HepG2 (cell line): ENCODE data around the gene SAMD10. TPM values are rescaled to one million over a fixed set of nuclear protein-coding genes. Genes with fewer than 3 reads are reported as not detected.

Source experiments
- AGO2 ChIP-seq: fragments of 200-400 bp; formaldehyde crosslinking; optimal IDR thresholded peaks from 2 replicates; pipeline ENCODE3; 2017; ENCODE audit warnings: mild to moderate bottlenecking, low read depth, low read length, moderate library complexity
- CCDC6 ChIP-seq: sonication (generic); formaldehyde crosslinking; IDR thresholded peaks from 2 replicates; pipeline ENCODE4 v1.8.1; 2022; ENCODE audit warnings: mild to moderate bottlenecking, missing genetic modification reagents, moderate library complexity
- CHD2 ChIP-seq: IDR thresholded peaks from 2 replicates; pipeline ENCODE4 v1.6.1; 2011; ENCODE audit warnings: low read depth, low read length, improper control_type of control experiment
- GLMP ChIP-seq: sonication (generic); formaldehyde crosslinking; IDR thresholded peaks from 2 replicates; pipeline ENCODE4 v1.9.0; 2021; ENCODE audit warnings: missing genetic modification reagents, mild to moderate bottlenecking, borderline replicate concordance
- HOXA9 ChIP-seq: sonication (generic); formaldehyde crosslinking; IDR thresholded peaks from 2 replicates; pipeline ENCODE4 v1.8.1; 2022; ENCODE audit warnings: missing genetic modification reagents, mild to moderate bottlenecking, moderate library complexity, borderline replicate concordance
- IRF9 ChIP-seq: sonication (generic); formaldehyde crosslinking; IDR thresholded peaks from 2 replicates; pipeline ENCODE4 v1.8.0; 2022; ENCODE audit warnings: missing genetic modification reagents, mild to moderate bottlenecking, borderline replicate concordance
- LCORL ChIP-seq, 2 experiments: fragments of 450-650 bp in 1 of 2; sonication (generic) in 1 of 2; formaldehyde crosslinking in 1 of 2; IDR thresholded peaks; 2 replicates each; pipeline versions ENCODE4 v1.5.0 to v1.6.1; 2017 to 2020; ENCODE audit warnings: antibody characterized with exemption in 1 of 2, missing genetic modification reagents in 1 of 2
- PAX8 ChIP-seq: sonication (generic); formaldehyde crosslinking; IDR thresholded peaks from 2 replicates; pipeline ENCODE4 v1.8.0; 2022; ENCODE audit warnings: mild to moderate bottlenecking, missing genetic modification reagents, borderline replicate concordance
- PCBP1 ChIP-seq: fragments of 200-400 bp; formaldehyde crosslinking; IDR thresholded peaks from 2 replicates; pipeline ENCODE4 v1.6.1; 2017; ENCODE audit warnings: mild to moderate bottlenecking, low read depth, low read length, borderline replicate concordance
- PRDM4 ChIP-seq: sonication (generic); formaldehyde crosslinking; IDR thresholded peaks from 2 replicates; pipeline ENCODE4 v1.9.0; 2021; ENCODE audit warnings: missing genetic modification reagents, borderline replicate concordance
- RBFOX2 ChIP-seq: fragments of 200-400 bp; formaldehyde crosslinking; IDR thresholded peaks from 2 replicates; pipeline ENCODE4 v1.6.1; 2017; ENCODE audit warnings: low read depth, mild to moderate bottlenecking, low read length
- ZNF331 ChIP-seq: sonication (generic); formaldehyde crosslinking; IDR thresholded peaks from 2 replicates; pipeline ENCODE4 v1.4.0; 2020; ENCODE audit warnings: missing genetic modification reagents
- ZNF333 ChIP-seq: sonication (generic); formaldehyde crosslinking; IDR thresholded peaks from 2 replicates; pipeline ENCODE4 v1.4.0; 2020; ENCODE audit warnings: mild to moderate bottlenecking, missing genetic modification reagents, borderline replicate concordance
- ZNF383 ChIP-seq: sonication (generic); formaldehyde crosslinking; IDR thresholded peaks from 2 replicates; pipeline ENCODE4 v1.4.0; 2020; ENCODE audit warnings: missing genetic modification reagents, mild to moderate bottlenecking, borderline replicate concordance
- ZNF441 ChIP-seq: sonication (generic); formaldehyde crosslinking; IDR thresholded peaks from 2 replicates; pipeline ENCODE4 v1.7.0; 2021; ENCODE audit warnings: missing genetic modification reagents, borderline replicate concordance
- ZNF567 ChIP-seq: sonication (generic); formaldehyde crosslinking; IDR thresholded peaks from 2 replicates; pipeline ENCODE4 v1.8.1; 2023; ENCODE audit warnings: mild to moderate bottlenecking, missing genetic modification reagents, borderline replicate concordance
- ZNF577 ChIP-seq: sonication (generic); formaldehyde crosslinking; IDR thresholded peaks from 2 replicates; pipeline ENCODE4 v1.4.0; 2020; ENCODE audit warnings: mild to moderate bottlenecking, low read depth, missing genetic modification reagents, borderline replicate concordance
- polyA plus RNA-seq, 8 experiments: library from polyadenylated mRNA; depleted of rRNA in 3 of 8; stranded (reverse) in 7 of 8; unstranded in 1 of 8; fragments of >200 nt; fragmentation: Illumina TruSeq in 4 of 8; extraction: Trizol in 4 of 8; gene quantifications; 2 replicates each; pipeline versions ENCODE4 v1.2.1 to v1.2.3, GENCODE V29; 2011 to 2016; ENCODE audit warnings: low read depth in 4 of 8, missing spikeins in 1 of 8, mixed read lengths in 1 of 8; ENCODE audit not compliant: insufficient read depth in 1 of 8
- total RNA-seq, 5 experiments: library from RNA; depleted of rRNA; stranded (reverse); fragments of >200 nt; fragmentation: Illumina TruSeq; extraction: Trizol; gene quantifications; 2 replicates each; pipeline ENCODE4 v1.2.3, GENCODE V29; 2016; ENCODE audit warnings: low read depth in 1 of 5
- TF ChIP-seq, protein P1 (sequence below): sonication (generic); formaldehyde crosslinking; IDR thresholded peaks from 2 replicates; pipeline ENCODE4 v1.4.0; 2020; ENCODE audit warnings: missing genetic modification reagents

SAMD10 gene
- total and polyA plus RNA-seq, 2 of the 13 experiments (the other 11 are each of a cell fraction or from before 2014, with no cell fraction given): 6.1 to 11.0 TPM

GRCh38 chr20:64024141-64024990 lies 44.9 kb upstream of the SAMD10 start (continued):
- TF ChIP-seq PRDM4 (no peak), LCORL (IDR thresholded peaks at IDR 0.05) (peak; percentile 68), LCORL (CRISPR knock-in tag; IDR thresholded peaks at IDR 0.05) (peak; percentile 75), IRF9 (peak; percentile 75; the same call in 1 of the 2 replicates), RBFOX2 (peak; percentile 86), ZNF333 (CRISPR knock-in tag) (0 out of 2 replicates have a peak, but pooled peaks have one; percentile 15), ZNF567 (CRISPR knock-in tag) (0 out of 2 replicates have a peak, but pooled peaks have one; percentile 17), CHD2 (no peak), PAX8 (CRISPR knock-in tag) (0 out of 2 replicates have a peak, but pooled peaks have one; percentile 56), ZNF577 (CRISPR knock-in tag) (no peak), HOXA9 (CRISPR knock-in tag) (0 out of 2 replicates have a peak, but pooled peaks have one; percentile 28), AGO2 (peak; percentile 92), ZNF383 (CRISPR knock-in tag) (peak; percentile 69; the same call in 1 of the 2 replicates), ZNF331 (CRISPR knock-in tag) (no peak), GLMP (no peak), CCDC6 (CRISPR knock-in tag) (no peak; the same call in 1 of the 2 replicates), PCBP1 (0 out of 2 replicates have a peak, but pooled peaks have one; percentile 92), ZNF441 (no peak)
- TF ChIP-seq, protein P1, sequence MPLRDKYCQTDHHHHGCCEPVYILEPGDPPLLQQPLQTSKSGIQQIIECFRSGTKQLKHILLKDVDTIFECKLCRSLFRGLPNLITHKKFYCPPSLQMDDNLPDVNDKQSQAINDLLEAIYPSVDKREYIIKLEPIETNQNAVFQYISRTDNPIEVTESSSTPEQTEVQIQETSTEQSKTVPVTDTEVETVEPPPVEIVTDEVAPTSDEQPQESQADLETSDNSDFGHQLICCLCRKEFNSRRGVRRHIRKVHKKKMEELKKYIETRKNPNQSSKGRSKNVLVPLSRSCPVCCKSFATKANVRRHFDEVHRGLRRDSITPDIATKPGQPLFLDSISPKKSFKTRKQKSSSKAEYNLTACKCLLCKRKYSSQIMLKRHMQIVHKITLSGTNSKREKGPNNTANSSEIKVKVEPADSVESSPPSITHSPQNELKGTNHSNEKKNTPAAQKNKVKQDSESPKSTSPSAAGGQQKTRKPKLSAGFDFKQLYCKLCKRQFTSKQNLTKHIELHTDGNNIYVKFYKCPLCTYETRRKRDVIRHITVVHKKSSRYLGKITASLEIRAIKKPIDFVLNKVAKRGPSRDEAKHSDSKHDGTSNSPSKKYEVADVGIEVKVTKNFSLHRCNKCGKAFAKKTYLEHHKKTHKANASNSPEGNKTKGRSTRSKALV: no peak; the same call in 1 of the 2 replicates
